Endodermal cell (in vitro differentiated cells): ENCODE data around the gene PTX4. TPM values are rescaled to one million over a fixed set of nuclear protein-coding genes. Genes with fewer than 3 reads are reported as not detected.
"Not testable (repeated sequence)": the region's sequence is repeated elsewhere in the genome, so short reads cannot be mapped to it uniquely, and the experiment has no call there.

Experiments used
- DNase-seq: peaks from one replicate; pipeline ENCODE4 v3.0.0-alpha.2; 2017
- H3K27ac ChIP-seq: 2 replicates; pipeline ENCODE4 v1.5.1; 2013; ENCODE audit warnings: mild to moderate bottlenecking, low read depth, low read length, moderate library complexity
- H3K27me3 ChIP-seq: 2 replicates; pipeline ENCODE4 v1.6.1; 2013; ENCODE audit warnings: mild to moderate bottlenecking, low read length, moderate library complexity; ENCODE audit not compliant: insufficient read depth, control insufficient read depth, poor library complexity, severe bottlenecking
- H3K36me3 ChIP-seq: 2 replicates; pipeline ENCODE4 v1.7.0; 2013; ENCODE audit warnings: mild to moderate bottlenecking, low read length, moderate library complexity; ENCODE audit not compliant: control insufficient read depth, insufficient read depth
- H3K4me1 ChIP-seq: one replicate; pipeline ENCODE4 v1.7.0; 2013; ENCODE audit warnings: low read length; ENCODE audit not compliant: control insufficient read depth, insufficient read depth
- H3K4me3 ChIP-seq: 2 replicates; pipeline ENCODE4 v1.5.1; 2013; ENCODE audit warnings: mild to moderate bottlenecking, low read length, moderate library complexity
- H3K9ac ChIP-seq: 2 replicates; pipeline ENCODE4 v1.6.1; 2013; ENCODE audit warnings: mild to moderate bottlenecking, low read length, moderate library complexity; ENCODE audit not compliant: poor library complexity, severe bottlenecking; ENCODE audit errors: extremely low read depth
- H3K9me3 ChIP-seq: 2 replicates; pipeline ENCODE4 v1.6.1; 2013; ENCODE audit warnings: mild to moderate bottlenecking, low read length, moderate library complexity; ENCODE audit not compliant: control insufficient read depth
- H3K27ac Mint-ChIP-seq: 2 replicates; pipeline ENCODE4 v1.8.0; 2020; ENCODE audit warnings: mixed read lengths
- H3K27me3 Mint-ChIP-seq: 2 replicates; pipeline ENCODE4 v1.8.0; 2021; ENCODE audit warnings: mild to moderate bottlenecking, mixed read lengths; ENCODE audit not compliant: insufficient read depth
- H3K36me3 Mint-ChIP-seq: 2 replicates; pipeline ENCODE4 v1.8.0; 2020; ENCODE audit warnings: low read depth, mixed read lengths
- H3K4me1 Mint-ChIP-seq: 2 replicates; pipeline ENCODE4 v1.8.0; 2020; ENCODE audit warnings: mixed read lengths
- H3K4me3 Mint-ChIP-seq: 2 replicates; pipeline ENCODE4 v1.8.0; 2020; ENCODE audit warnings: mild to moderate bottlenecking, moderate library complexity, mixed read lengths
- H3K9me3 Mint-ChIP-seq: 2 replicates; pipeline ENCODE4 v1.8.0; 2020; ENCODE audit warnings: mild to moderate bottlenecking, mixed read lengths
- WGBS, 2 experiments: methylation state at CpG; one replicate each; pipeline versions ENCODE4 v1.1.5 to v1.1.7; 2013; ENCODE audit warnings: missing lambda C conversion rate in 2 of 2, mixed read lengths in 1 of 2; ENCODE audit not compliant: insufficient coverage in 1 of 2, insufficient read length in 1 of 2; 5-methylcytosine and 5-hydroxymethylcytosine counted together
- total RNA-seq, 2 donors: library from RNA; stranded (reverse); fragmentation: NEBNext Ultra II Directional in 1 of 2; extraction: Animal tissue kit (Norgen Biotek cat#: 25700) in 1 of 2; gene quantifications; 2 replicates in 1 of 2; 3 replicates in 1 of 2; pipeline ENCODE4 v1.2.1, GENCODE V29; 2021
- TF ChIP-seq, protein P1 (sequence below): fragments of 200-600 bp; sonication (generic); conservative IDR thresholded peaks from 2 replicates; pipeline ENCODE4 v1.5.0; 2021; ENCODE audit warnings: antibody characterized with exemption, mild to moderate bottlenecking

The PTX4 gene
- total RNA-seq, 2 donors from 2014 or later: not detected

GRCh38 chr16:1470481-1471251 lies 18.1 kb downstream of the PTX4 start:
- H3K4me3 ChIP-seq: no peak overlapping the region
- 88 to 95% methylated on average over 10 to 14 of the region's 14 CpGs for WGBS, 2 experiments

GRCh38 chr16:1469693-1470201 lies 19.0 kb downstream of the PTX4 start:
- H3K27me3 ChIP-seq: no peaks in the 10 kb centered on the region
- no peak overlapping the region for H3K4me3 ChIP-seq
- H3K27ac ChIP-seq: no peak overlapping the region
- no peaks in the 10 kb centered on the region for H3K36me3 ChIP-seq
- Mint-ChIP-seq H3K4me3 (no peak overlapping the region), H3K4me1 (peaks cover 4% of the 10 kb centered on the region), H3K27ac (no peak overlapping the region), H3K9me3 (no peaks in the 10 kb centered on the region), H3K27me3 (no peaks in the 10 kb centered on the region), H3K36me3 (peaks cover 3% of the 10 kb centered on the region)
- no peaks in the 10 kb centered on the region for H3K4me1 ChIP-seq
- H3K9ac ChIP-seq: no peak overlapping the region
- TF ChIP-seq, protein P1, sequence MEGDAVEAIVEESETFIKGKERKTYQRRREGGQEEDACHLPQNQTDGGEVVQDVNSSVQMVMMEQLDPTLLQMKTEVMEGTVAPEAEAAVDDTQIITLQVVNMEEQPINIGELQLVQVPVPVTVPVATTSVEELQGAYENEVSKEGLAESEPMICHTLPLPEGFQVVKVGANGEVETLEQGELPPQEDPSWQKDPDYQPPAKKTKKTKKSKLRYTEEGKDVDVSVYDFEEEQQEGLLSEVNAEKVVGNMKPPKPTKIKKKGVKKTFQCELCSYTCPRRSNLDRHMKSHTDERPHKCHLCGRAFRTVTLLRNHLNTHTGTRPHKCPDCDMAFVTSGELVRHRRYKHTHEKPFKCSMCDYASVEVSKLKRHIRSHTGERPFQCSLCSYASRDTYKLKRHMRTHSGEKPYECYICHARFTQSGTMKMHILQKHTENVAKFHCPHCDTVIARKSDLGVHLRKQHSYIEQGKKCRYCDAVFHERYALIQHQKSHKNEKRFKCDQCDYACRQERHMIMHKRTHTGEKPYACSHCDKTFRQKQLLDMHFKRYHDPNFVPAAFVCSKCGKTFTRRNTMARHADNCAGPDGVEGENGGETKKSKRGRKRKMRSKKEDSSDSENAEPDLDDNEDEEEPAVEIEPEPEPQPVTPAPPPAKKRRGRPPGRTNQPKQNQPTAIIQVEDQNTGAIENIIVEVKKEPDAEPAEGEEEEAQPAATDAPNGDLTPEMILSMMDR: no peak
- H3K9me3 ChIP-seq: no peaks in the 10 kb centered on the region
- no peak for DNase-seq
- WGBS, 2 experiments: 87 to 89% methylated on average over 19 to 20 of the region's 20 CpGs

More at GRCh38 chr16:1470481-1471251, 18.1 kb downstream of the PTX4 start:
- no peaks in the 10 kb centered on the region for H3K27me3 ChIP-seq
- no peaks in the 10 kb centered on the region for H3K36me3 ChIP-seq
- H3K27ac Mint-ChIP-seq: peak overlapping the region; percentile 85
- H3K27ac ChIP-seq: no peak overlapping the region
- H3K27me3 Mint-ChIP-seq: peaks cover 2% of the 10 kb centered on the region
- peaks cover 4% of the 10 kb centered on the region for H3K4me1 Mint-ChIP-seq
- peaks cover 1% of the 10 kb centered on the region for H3K36me3 Mint-ChIP-seq
- H3K9ac ChIP-seq: no peak overlapping the region
- TF ChIP-seq, protein P1: no peak
- no peak overlapping the region for H3K4me3 Mint-ChIP-seq
- DNase-seq: no peak
- no peaks in the 10 kb centered on the region for H3K9me3 ChIP-seq
- peaks cover 4% of the 10 kb centered on the region for H3K9me3 Mint-ChIP-seq
- no peaks in the 10 kb centered on the region for H3K4me1 ChIP-seq

DNA sequence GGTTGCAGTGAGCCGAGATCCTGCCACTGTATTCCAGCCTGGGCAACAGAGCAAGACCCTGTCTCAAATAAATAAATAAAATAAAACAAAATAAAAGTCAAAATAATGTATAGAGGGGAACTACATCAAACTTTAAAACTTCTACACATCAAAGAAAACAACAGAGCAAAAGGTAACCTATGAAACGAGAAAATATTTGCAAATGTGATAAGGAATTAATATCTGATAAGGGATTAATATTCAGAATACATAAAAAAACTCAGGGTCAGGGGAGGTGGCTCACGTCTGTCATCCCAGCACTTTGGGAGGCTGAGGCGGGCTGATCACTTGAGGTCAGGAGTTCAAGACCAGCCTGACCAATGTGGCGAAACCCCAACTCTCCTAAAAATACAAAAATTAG lies 19.6 kb downstream of the PTX4 start:
- H3K4me3 Mint-ChIP-seq, H3K27me3 Mint-ChIP-seq, H3K4me1 ChIP-seq, H3K9me3 ChIP-seq, DNase-seq, H3K27ac ChIP-seq, H3K4me1 Mint-ChIP-seq, H3K36me3 ChIP-seq, H3K9me3 Mint-ChIP-seq, H3K36me3 Mint-ChIP-seq, H3K9ac ChIP-seq, H3K27me3 ChIP-seq, H3K4me3 ChIP-seq, H3K27ac Mint-ChIP-seq: not testable (repeated sequence)
- WGBS, 2 experiments: 83 to 94% methylated on average over 2 to 4 of the region's 5 CpGs
